Osteoblast (primary cell): Measurements from ENCODE around the gene NPEPL1. TPM values are rescaled to one million over a fixed set of nuclear protein-coding genes. Genes with fewer than 3 reads are reported as not detected.

ENCODE experiments used
- DNase-seq: peaks from one replicate; pipeline ENCODE4 v3.0.0; 2011; ENCODE audit warnings: low spot score, mixed read lengths; ENCODE audit not compliant: insufficient read length; ENCODE audit errors: missing footprints
- H2AFZ ChIP-seq: 2 replicates; pipeline ENCODE4 v1.6.0; 2011; ENCODE audit warnings: mild to moderate bottlenecking, low read length
- H3K27ac ChIP-seq: 2 replicates; pipeline ENCODE4 v1.5.1; 2011; ENCODE audit warnings: mild to moderate bottlenecking, low read depth, low read length, moderate library complexity
- H3K27me3 ChIP-seq: 2 replicates; pipeline ENCODE4 v1.6.0; 2012; ENCODE audit warnings: mild to moderate bottlenecking, control low read depth, inconsistent platforms, low read length, moderate library complexity; ENCODE audit not compliant: insufficient read depth
- H3K36me3 ChIP-seq: 2 replicates; pipeline ENCODE4 v1.5.1; 2011; ENCODE audit warnings: mild to moderate bottlenecking, low read length, control low read depth, moderate library complexity; ENCODE audit not compliant: insufficient read depth
- H3K4me1 ChIP-seq: 2 replicates; pipeline ENCODE4 v1.5.1; 2011; ENCODE audit warnings: mild to moderate bottlenecking, low read length, control low read depth, moderate library complexity; ENCODE audit not compliant: insufficient read depth
- H3K4me2 ChIP-seq: 2 replicates; pipeline ENCODE4 v1.6.0; 2011; ENCODE audit warnings: mild to moderate bottlenecking, low read length; ENCODE audit not compliant: insufficient read depth
- H3K4me3 ChIP-seq: fragments of 200-600 bp; sonication (generic); 3 replicates; pipeline ENCODE4 v1.5.1; 2012; ENCODE audit warnings: mild to moderate bottlenecking, low read length, inconsistent platforms; ENCODE audit not compliant: insufficient read depth
- H3K79me2 ChIP-seq: 2 replicates; pipeline ENCODE4 v1.6.0; 2012; ENCODE audit warnings: mild to moderate bottlenecking, low read length, control low read depth, inconsistent platforms; ENCODE audit not compliant: insufficient read depth
- H3K9me3 ChIP-seq: 2 replicates; pipeline ENCODE4 v1.5.1; 2011; ENCODE audit warnings: low read depth, low read length, control low read depth
- H4K20me1 ChIP-seq: 2 replicates; pipeline ENCODE4 v1.6.0; 2012; ENCODE audit warnings: mild to moderate bottlenecking, low read length, control low read depth; ENCODE audit not compliant: insufficient read depth
- CTCF ChIP-seq: IDR thresholded peaks from 2 replicates; pipeline ENCODE4 v1.5.1; 2011; ENCODE audit warnings: mild to moderate bottlenecking, low read depth, low read length, moderate library complexity; ENCODE audit errors: extremely low read depth
- total RNA-seq: library from RNA; depleted of rRNA; stranded (reverse); fragments of >200 nt; gene quantifications from 2 replicates; pipeline ENCODE4 v1.2.3, GENCODE V29; 2012

The NPEPL1 gene
- total RNA-seq, 1 donor, result 29.7 TPM

- DNase-seq, result no peak
- Histone ChIP-seq H3K4me3 (no peak overlapping the region), H3K27ac (no peak overlapping the region), H4K20me1 (peaks cover 4% of the 10 kb centered on the region), H3K9me3 (no peaks in the 10 kb centered on the region), H3K4me1 (peaks cover 4% of the 10 kb centered on the region), H3K79me2 (peaks cover 93% of the 10 kb centered on the region), H3K36me3 (peaks cover 22% of the 10 kb centered on the region), H3K4me2 (no peak overlapping the region), H3K27me3 (no peaks in the 10 kb centered on the region), H2AFZ (no peak overlapping the region)
- TF ChIP-seq CTCF, result no peak
Observed at GRCh38 chr20:58661598-58662473, 30.8 kb upstream of the NPEPL1 start.

GRCh38 chr20:58664331-58664730, 28.3 kb upstream of the NPEPL1 start:
- no peak for DNase-seq
- TF ChIP-seq CTCF, result no peak
- Histone ChIP-seq H3K27me3 (no peaks in the 10 kb centered on the region), H3K27ac (no peak overlapping the region), H4K20me1 (peaks cover 4% of the 10 kb centered on the region), H2AFZ (no peak overlapping the region), H3K4me1 (no peaks in the 10 kb centered on the region), H3K9me3 (no peaks in the 10 kb centered on the region), H3K4me3 (no peak overlapping the region), H3K79me2 (peaks cover 76% of the 10 kb centered on the region), H3K4me2 (no peak overlapping the region), H3K36me3 (peaks cover 33% of the 10 kb centered on the region)

GRCh38 chr20:58664883-58665282, 27.7 kb upstream of the NPEPL1 start:
- Histone ChIP-seq H3K9me3 (no peaks in the 10 kb centered on the region), H3K27ac (no peak overlapping the region), H3K4me3 (no peak overlapping the region), H4K20me1 (peaks cover 4% of the 10 kb centered on the region), H3K4me2 (no peak overlapping the region), H2AFZ (no peak overlapping the region), H3K27me3 (no peaks in the 10 kb centered on the region), H3K79me2 (peaks cover 71% of the 10 kb centered on the region), H3K36me3 (peaks cover 37% of the 10 kb centered on the region), H3K4me1 (peaks cover 3% of the 10 kb centered on the region)
- DNase-seq, result no peak
- TF ChIP-seq CTCF, result no peak

GRCh38 chr20:58665606-58666005, 27.0 kb upstream of the NPEPL1 start:
- Histone ChIP-seq H3K27me3 (no peaks in the 10 kb centered on the region), H3K4me2 (no peak overlapping the region), H3K9me3 (no peaks in the 10 kb centered on the region), H4K20me1 (peaks cover 4% of the 10 kb centered on the region), H2AFZ (no peak overlapping the region), H3K27ac (no peak overlapping the region), H3K4me1 (peaks cover 4% of the 10 kb centered on the region), H3K4me3 (no peak overlapping the region), H3K36me3 (peaks cover 39% of the 10 kb centered on the region), H3K79me2 (peaks cover 64% of the 10 kb centered on the region)
- no peak for DNase-seq
- no peak for TF ChIP-seq CTCF
